Measurements from ENCODE around the gene GMIP. TPM values are rescaled to one million over a fixed set of nuclear protein-coding genes. Genes with fewer than 3 reads are reported as not detected.

Gene GMIP
- total and polyA plus RNA-seq, 2 of the 13 experiments (the other 11 are each of a cell fraction or from before 2014, with no cell fraction given): 1.5 to 1.8 TPM

DNA sequence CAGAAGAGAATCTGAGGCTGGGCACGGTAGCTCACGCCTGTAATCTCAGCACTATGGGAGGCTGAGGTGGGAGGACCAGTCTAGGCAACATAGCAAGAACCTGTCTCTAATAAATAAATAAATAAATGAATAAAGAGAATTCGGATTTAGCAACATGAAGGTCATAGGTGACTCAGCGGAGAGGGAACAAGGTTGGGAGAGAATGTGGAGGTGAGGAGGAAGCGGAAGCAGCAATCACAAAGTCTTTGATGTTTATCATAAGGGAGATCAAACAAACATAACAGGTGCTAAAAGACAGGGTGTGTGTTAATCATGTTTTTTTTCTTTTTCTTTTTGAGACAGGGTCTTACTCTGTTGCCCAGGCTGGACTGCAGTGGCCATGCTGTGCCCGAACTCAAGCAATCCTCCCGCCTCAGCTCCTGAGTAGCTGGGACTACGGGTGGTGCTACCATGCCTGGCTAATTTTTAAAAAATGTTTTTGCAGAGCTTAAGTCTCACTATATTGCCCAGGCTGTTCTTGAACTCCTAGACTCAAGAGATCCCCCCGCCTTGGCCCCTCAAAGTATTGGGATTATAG lies 41.2 kb downstream of the GMIP start (continued):
- TF ChIP-seq ATM (IDR thresholded peaks at IDR 0.05; ENCODE audit: borderline replicate concordance) (no peak), ZNF468 (CRISPR knock-in tag; IDR thresholded peaks at IDR 0.05) (no peak), ZNF556 (CRISPR knock-in tag; IDR thresholded peaks at IDR 0.05; ENCODE audit: borderline replicate concordance) (no peak), ZMYM4 (CRISPR knock-in tag; IDR thresholded peaks at IDR 0.05) (no peak), ZSCAN12 (CRISPR knock-in tag; IDR thresholded peaks at IDR 0.05) (no peak), SMARCE1 (IDR thresholded peaks at IDR 0.05; ENCODE audit: borderline replicate concordance) (no peak), ZNF670 (CRISPR knock-in tag; IDR thresholded peaks at IDR 0.05; ENCODE audit: borderline replicate concordance) (no peak), ZNF121 (CRISPR knock-in tag; IDR thresholded peaks at IDR 0.05) (peak; percentile 63; the same call in 1 of the 2 replicates)
- TF ChIP-seq, protein P1, sequence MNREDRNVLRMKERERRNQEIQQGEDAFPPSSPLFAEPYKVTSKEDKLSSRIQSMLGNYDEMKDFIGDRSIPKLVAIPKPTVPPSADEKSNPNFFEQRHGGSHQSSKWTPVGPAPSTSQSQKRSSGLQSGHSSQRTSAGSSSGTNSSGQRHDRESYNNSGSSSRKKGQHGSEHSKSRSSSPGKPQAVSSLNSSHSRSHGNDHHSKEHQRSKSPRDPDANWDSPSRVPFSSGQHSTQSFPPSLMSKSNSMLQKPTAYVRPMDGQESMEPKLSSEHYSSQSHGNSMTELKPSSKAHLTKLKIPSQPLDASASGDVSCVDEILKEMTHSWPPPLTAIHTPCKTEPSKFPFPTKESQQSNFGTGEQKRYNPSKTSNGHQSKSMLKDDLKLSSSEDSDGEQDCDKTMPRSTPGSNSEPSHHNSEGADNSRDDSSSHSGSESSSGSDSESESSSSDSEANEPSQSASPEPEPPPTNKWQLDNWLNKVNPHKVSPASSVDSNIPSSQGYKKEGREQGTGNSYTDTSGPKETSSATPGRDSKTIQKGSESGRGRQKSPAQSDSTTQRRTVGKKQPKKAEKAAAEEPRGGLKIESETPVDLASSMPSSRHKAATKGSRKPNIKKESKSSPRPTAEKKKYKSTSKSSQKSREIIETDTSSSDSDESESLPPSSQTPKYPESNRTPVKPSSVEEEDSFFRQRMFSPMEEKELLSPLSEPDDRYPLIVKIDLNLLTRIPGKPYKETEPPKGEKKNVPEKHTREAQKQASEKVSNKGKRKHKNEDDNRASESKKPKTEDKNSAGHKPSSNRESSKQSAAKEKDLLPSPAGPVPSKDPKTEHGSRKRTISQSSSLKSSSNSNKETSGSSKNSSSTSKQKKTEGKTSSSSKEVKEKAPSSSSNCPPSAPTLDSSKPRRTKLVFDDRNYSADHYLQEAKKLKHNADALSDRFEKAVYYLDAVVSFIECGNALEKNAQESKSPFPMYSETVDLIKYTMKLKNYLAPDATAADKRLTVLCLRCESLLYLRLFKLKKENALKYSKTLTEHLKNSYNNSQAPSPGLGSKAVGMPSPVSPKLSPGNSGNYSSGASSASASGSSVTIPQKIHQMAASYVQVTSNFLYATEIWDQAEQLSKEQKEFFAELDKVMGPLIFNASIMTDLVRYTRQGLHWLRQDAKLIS (CRISPR knock-in tag; IDR thresholded peaks at IDR 0.05): no peak

DNA sequence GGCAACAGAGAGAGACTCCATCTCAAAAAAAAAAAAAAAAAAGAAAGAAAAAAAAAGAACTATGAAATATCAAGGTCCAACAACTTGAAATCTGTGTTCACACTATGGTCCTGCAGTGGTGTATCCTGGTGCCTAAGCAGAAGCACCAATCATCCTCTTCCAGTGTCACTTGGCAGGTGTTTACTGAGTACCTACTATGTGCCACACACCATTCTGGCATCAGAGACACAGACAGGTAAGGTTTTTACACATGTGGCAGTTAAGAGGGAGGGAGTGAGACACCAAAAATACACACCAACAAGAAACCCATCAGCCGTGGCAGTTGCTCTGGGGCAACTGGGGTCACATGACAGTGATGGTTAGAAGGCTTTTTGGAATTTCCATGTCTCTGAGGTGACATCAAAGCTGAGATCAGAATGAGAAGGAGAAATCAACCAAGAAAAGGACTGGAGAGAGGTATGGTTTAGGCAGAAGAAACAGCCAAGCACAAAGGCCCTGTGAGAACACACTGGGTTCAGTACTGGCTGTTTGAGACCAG lies 42.6 kb downstream of the GMIP start:
- no peaks in the 10 kb centered on the region for H3K27me3 ChIP-seq (ENCODE audit: control insufficient read depth in 1 of 2, insufficient read depth in 2 of 2, low read length in 2 of 2)
- H3K9me3 ChIP-seq (ENCODE audit: low read length): no peaks in the 10 kb centered on the region
- H3K36me3 ChIP-seq (replicated peaks in 1 of 2; ENCODE audit: control insufficient read depth in 1 of 2, insufficient read depth in 2 of 2, low read length in 2 of 2): no peaks in the 10 kb centered on the region
- 21% methylated on average over 1 of the region's 1 CpG for WGBS (ENCODE audit: low lambda C conversion rate)
- H2AFZ ChIP-seq (ENCODE audit: low read length): no peak overlapping the region
- H3K4me1 ChIP-seq (ENCODE audit: insufficient read depth, low read length): peaks cover 22% of the 10 kb centered on the region
- in situ Hi-C loops (cut with HindIII; ENCODE audit: extremely low pct_ligation_motif_present, low pct_unique_long_range_greater_than_20kb) (no loop called here), intact Hi-C loops (cut with micrococcal nuclease; ENCODE audit: unreplicated experiment) (no loop called here)
- no peak overlapping the region for H3K27ac ChIP-seq (ENCODE audit: extremely low read length, insufficient read depth, low read length)
- no peaks in the 10 kb centered on the region for H4K20me1 ChIP-seq (ENCODE audit: insufficient read depth, low read length)
- CTCF ChIA-PET (ENCODE audit: low intra/inter-chr PET ratio, low total read pairs): no interaction called here
- POLR2A ChIA-PET: no interaction called here
- H3K4me3 ChIP-seq (replicated peaks in 1 of 3; ENCODE audit: insufficient read depth in 1 of 3, low read depth in 2 of 3, low read length in 3 of 3): no peak overlapping the region
- no peak overlapping the region for H3K4me2 ChIP-seq (ENCODE audit: low read depth, low read length)
- DNase-seq (ENCODE audit: low spot score): no peak
- no TSS peak for BruUV-seq (replicated peaks)
- no peak overlapping the region for H3K9ac ChIP-seq (ENCODE audit: insufficient read depth, low read depth, low read length)
- no peaks in the 10 kb centered on the region for H3K79me2 ChIP-seq (ENCODE audit: insufficient read depth, low read length)
- FAIRE-seq: no peak
- no peak for ATAC-seq
- TF ChIP-seq ZNF703 (CRISPR knock-in tag; IDR thresholded peaks at IDR 0.05; ENCODE audit: borderline replicate concordance) (no peak), ASH2L (IDR thresholded peaks at IDR 0.05; ENCODE audit: insufficient read length, low read depth, low read length) (no peak), WIZ (CRISPR knock-in tag; IDR thresholded peaks at IDR 0.05) (no peak), ZNF124 (CRISPR knock-in tag; IDR thresholded peaks at IDR 0.05) (no peak)
- TF ChIP-seq, protein P2, sequence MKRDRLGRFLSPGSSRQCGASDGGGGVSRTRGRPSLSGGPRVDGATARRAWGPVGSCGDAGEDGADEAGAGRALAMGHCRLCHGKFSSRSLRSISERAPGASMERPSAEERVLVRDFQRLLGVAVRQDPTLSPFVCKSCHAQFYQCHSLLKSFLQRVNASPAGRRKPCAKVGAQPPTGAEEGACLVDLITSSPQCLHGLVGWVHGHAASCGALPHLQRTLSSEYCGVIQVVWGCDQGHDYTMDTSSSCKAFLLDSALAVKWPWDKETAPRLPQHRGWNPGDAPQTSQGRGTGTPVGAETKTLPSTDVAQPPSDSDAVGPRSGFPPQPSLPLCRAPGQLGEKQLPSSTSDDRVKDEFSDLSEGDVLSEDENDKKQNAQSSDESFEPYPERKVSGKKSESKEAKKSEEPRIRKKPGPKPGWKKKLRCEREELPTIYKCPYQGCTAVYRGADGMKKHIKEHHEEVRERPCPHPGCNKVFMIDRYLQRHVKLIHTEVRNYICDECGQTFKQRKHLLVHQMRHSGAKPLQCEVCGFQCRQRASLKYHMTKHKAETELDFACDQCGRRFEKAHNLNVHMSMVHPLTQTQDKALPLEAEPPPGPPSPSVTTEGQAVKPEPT (CRISPR knock-in tag; IDR thresholded peaks at IDR 0.05; ENCODE audit: low read depth): no peak
- TF ChIP-seq, protein P3, sequence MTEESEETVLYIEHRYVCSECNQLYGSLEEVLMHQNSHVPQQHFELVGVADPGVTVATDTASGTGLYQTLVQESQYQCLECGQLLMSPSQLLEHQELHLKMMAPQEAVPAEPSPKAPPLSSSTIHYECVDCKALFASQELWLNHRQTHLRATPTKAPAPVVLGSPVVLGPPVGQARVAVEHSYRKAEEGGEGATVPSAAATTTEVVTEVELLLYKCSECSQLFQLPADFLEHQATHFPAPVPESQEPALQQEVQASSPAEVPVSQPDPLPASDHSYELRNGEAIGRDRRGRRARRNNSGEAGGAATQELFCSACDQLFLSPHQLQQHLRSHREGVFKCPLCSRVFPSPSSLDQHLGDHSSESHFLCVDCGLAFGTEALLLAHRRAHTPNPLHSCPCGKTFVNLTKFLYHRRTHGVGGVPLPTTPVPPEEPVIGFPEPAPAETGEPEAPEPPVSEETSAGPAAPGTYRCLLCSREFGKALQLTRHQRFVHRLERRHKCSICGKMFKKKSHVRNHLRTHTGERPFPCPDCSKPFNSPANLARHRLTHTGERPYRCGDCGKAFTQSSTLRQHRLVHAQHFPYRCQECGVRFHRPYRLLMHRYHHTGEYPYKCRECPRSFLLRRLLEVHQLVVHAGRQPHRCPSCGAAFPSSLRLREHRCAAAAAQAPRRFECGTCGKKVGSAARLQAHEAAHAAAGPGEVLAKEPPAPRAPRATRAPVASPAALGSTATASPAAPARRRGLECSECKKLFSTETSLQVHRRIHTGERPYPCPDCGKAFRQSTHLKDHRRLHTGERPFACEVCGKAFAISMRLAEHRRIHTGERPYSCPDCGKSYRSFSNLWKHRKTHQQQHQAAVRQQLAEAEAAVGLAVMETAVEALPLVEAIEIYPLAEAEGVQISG (CRISPR knock-in tag; IDR thresholded peaks at IDR 0.05): no peak

All from HepG2 (cell line).